ENCODE results near the gene FARS2. TPM values are rescaled to one million over a fixed set of nuclear protein-coding genes. Genes with fewer than 3 reads are reported as not detected.

The FARS2 gene
- total and polyA plus RNA-seq, 9 of the 15 experiments (the other 6 are each of a cell fraction or from before 2014, with no cell fraction given) = 16.5 to 62.2 (median 27.0) TPM

DNA sequence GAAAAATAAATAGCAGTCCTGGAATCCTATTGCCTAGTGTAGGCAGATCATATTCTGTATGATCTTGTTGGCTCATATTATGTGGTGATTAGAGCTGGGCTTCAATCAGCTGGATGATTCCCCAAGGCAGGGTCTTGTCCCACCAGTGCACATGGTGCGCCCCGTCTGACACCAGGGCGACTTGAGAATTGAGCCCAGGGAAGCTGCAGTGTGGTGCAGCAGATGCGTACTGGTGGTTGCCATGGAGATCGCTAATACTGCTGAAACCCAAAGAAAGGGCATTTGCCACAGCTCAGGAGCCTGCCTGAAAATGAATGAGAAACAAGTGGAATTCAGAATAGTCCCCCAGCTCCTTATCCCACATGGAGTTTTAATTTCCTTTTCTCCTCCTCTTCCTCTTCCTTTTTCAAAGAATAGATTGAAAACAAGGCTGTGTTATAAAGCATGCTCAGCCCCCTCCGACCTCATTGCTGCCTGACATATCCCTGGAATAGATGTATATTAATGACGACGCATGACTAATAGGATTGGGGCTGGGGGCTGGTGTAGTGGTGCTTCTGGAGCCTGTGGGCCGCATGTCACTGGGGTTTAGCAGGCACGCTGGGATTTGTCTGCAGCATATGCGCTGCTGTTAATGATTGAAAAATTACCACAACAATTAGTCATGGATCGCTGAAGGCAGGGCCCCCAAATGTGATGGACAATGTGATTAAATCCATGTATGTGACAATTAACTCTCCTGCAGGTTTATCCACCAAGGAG is 210.5 kb downstream of the FARS2 start:
- Histone ChIP-seq H3K9me1 (ENCODE audit: control insufficient read depth, insufficient read depth, low read length) (no peaks in the 10 kb centered on the region), H4K20me1 (replicated peaks; ENCODE audit: control insufficient read depth, insufficient read depth, low read length) (0 out of 2 replicates have a peak, but pooled peaks cover 6% of the 10 kb centered on the region), H3K4me1 (replicated peaks in 1 of 2; ENCODE audit: control insufficient read depth in 2 of 2, insufficient read depth in 2 of 2, low read length in 2 of 2) (peaks cover 0 to under 1% of the 10 kb centered on the region in 2 experiments; a peak in 2 of 5 replicates), H3K9ac (ENCODE audit: insufficient read depth in 1 of 2, low read depth in 2 of 2, low read length in 2 of 2) (no peak overlapping the region), H2AFZ (ENCODE audit: low read depth, low read length) (no peak overlapping the region), H3K9me3 (replicated peaks; ENCODE audit: control insufficient read depth, insufficient read depth, low read depth, low read length) (no peaks in the 10 kb centered on the region), H3K36me3 (ENCODE audit: control insufficient read depth, insufficient read depth, low read length) (no peaks in the 10 kb centered on the region), H3K27me3 (ENCODE audit: control insufficient read depth in 2 of 2, insufficient read depth in 2 of 2, low read length in 2 of 2) (no peaks in the 10 kb centered on the region), H3K4me2 (ENCODE audit: insufficient read depth, low read length) (no peak overlapping the region), H3K79me2 (ENCODE audit: control insufficient read depth, insufficient read depth, low read length) (no peaks in the 10 kb centered on the region), H3K4me3 (no peak overlapping the region), H3K27ac (ENCODE audit: extremely low read depth, low read depth, low read length) (no peak overlapping the region)
- ChIA-PET CTCF (ENCODE audit: low intra/inter-chr PET ratio) (interaction anchor here (1.1 to 1.6 kb wide), 2 partner anchors 659 to 1075 kb away, joined by 3 read pairs; no protein-coding TSS in a partner anchor), POLR2A (interaction anchor here (0.6 to 0.7 kb wide), 2 partner anchors 32 to 286 kb away, joined by 3 read pairs; no protein-coding TSS in a partner anchor)
- 68% methylated on average over 12 of the region's 12 CpGs for WGBS (ENCODE audit: insufficient coverage, low coverage, missing lambda C conversion rate)
- in situ Hi-C loops (cut with MboI) = no loop called here
- FAIRE-seq (no peak), DNase-seq (ENCODE audit: extremely low read depth in 1 of 4, low spot score in 3 of 4) (no peak), ATAC-seq (no peak)
- TF ChIP-seq NFXL1 (CRISPR knock-in tag; IDR thresholded peaks at IDR 0.05) = no peak
- TF ChIP-seq RFX1 (IDR thresholded peaks at IDR 0.05) = peak; percentile 56
- no peak for TF ChIP-seq CBX2 (IDR thresholded peaks at IDR 0.05; ENCODE audit: insufficient read depth, low read length, poor library complexity, severe bottlenecking)
- TF ChIP-seq, protein P1, sequence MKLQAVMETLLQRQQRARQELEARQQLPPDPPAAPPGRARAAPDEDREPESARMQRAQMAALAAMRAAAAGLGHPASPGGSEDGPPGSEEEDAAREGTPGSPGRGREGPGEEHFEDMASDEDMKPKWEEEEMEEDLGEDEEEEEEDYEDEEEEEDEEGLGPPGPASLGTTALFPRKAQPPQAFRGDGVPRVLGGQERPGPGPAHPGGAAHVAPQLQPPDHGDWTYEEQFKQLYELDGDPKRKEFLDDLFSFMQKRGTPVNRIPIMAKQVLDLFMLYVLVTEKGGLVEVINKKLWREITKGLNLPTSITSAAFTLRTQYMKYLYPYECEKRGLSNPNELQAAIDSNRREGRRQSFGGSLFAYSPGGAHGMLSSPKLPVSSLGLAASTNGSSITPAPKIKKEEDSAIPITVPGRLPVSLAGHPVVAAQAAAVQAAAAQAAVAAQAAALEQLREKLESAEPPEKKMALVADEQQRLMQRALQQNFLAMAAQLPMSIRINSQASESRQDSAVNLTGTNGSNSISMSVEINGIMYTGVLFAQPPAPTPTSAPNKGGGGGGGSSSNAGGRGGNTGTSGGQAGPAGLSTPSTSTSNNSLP (IDR thresholded peaks at IDR 0.05; ENCODE audit: borderline replicate concordance, low read depth, low read length) = no peak
- no peak for TF ChIP-seq KDM5B (IDR thresholded peaks at IDR 0.05; ENCODE audit: insufficient replicate concordance, low read depth, low read length)
- no TSS peak for BruUV-seq (replicated peaks)
- intact Hi-C loops (cut with micrococcal nuclease) = loop anchor here (5.0 to 10.0 kb wide), 3 partner anchors 200 to 753 kb away; no protein-coding TSS in a partner anchor
